Transverse colon (tissue), 4 donors: ENCODE measurements around the gene DIS3L2. TPM values are rescaled to one million over a fixed set of nuclear protein-coding genes. Genes with fewer than 3 reads are reported as not detected.
"Not testable (repeated sequence)": the region's sequence is repeated elsewhere in the genome, so short reads cannot be mapped to it uniquely, and the experiment has no call there.

ENCODE experiments used
- DNase-seq: peaks from one replicate; pipeline ENCODE4 v3.0.0-alpha.2; 2019
- H3K27ac ChIP-seq, 4 donors: fragments of 200-600 bp; sonication (generic); 2 replicates each; pipeline ENCODE4 v1.5.1; 2016 to 2018; ENCODE audit warnings: inconsistent platforms in 4 of 4
- H3K27me3 ChIP-seq: fragments of 200-600 bp; sonication (generic); 2 replicates; pipeline ENCODE4 v1.5.1; 2017; ENCODE audit warnings: inconsistent platforms
- H3K36me3 ChIP-seq, 4 donors: fragments of 200-600 bp; sonication (generic); 2 replicates each; pipeline ENCODE4 v1.5.1; 2017 to 2019; ENCODE audit warnings: inconsistent platforms in 4 of 4
- H3K4me1 ChIP-seq, 4 donors: fragments of 200-600 bp; sonication (generic); 2 replicates each; pipeline ENCODE4 v1.5.1; 2017 to 2020; ENCODE audit warnings: inconsistent platforms in 4 of 4
- H3K4me3 ChIP-seq, 4 donors: fragments of 200-600 bp; sonication (generic); 1 replicate in 1 of 4; 2 replicates in 3 of 4; pipeline versions ENCODE4 v1.5.1 to v1.6.1; 2017 to 2019; ENCODE audit warnings: inconsistent platforms in 4 of 4
- H3K9me3 ChIP-seq, 2 donors: fragments of 200-600 bp; sonication (generic); 2 replicates each; pipeline ENCODE4 v1.5.1; 2017 to 2019; ENCODE audit warnings: inconsistent platforms in 2 of 2
- CTCF ChIP-seq, 5 experiments: fragments of 200-600 bp in 3 of 5; fragments of 450-650 bp in 2 of 5; sonication (generic) in 3 of 5; IDR thresholded peaks; 1 replicate in 2 of 5; 2 replicates in 3 of 5; pipeline ENCODE4 v1.5.1; 2016 to 2017; ENCODE audit warnings: antibody characterized with exemption in 5 of 5, inconsistent platforms in 3 of 5, mild to moderate bottlenecking in 2 of 5, moderate library complexity in 1 of 5
- EP300 ChIP-seq: sonication (generic); formaldehyde crosslinking; IDR thresholded peaks from one replicate; pipeline ENCODE4 v1.6.1; 2017; ENCODE audit warnings: antibody characterized with exemption, low read depth
- POLR2A ChIP-seq: fragments of 450-650 bp; IDR thresholded peaks from one replicate; pipeline ENCODE4 v1.6.1; 2016; ENCODE audit warnings: antibody characterized with exemption, mild to moderate bottlenecking, moderate library complexity
- POLR2AphosphoS5 ChIP-seq, 3 donors: sonication (generic); formaldehyde crosslinking; IDR thresholded peaks; one replicate each; pipeline ENCODE4 v1.6.1; 2016; ENCODE audit warnings: antibody characterized with exemption in 3 of 3
- WGBS, 2 donors: methylation state at CpG; one replicate each; pipeline ENCODE4 v1.1.5; 2018; ENCODE audit warnings: low coverage in 1 of 2; 5-methylcytosine and 5-hydroxymethylcytosine counted together
- in situ Hi-C, 4 donors: fragments of 200-750 bp; cut with MboI; loops; one replicate each; pipeline versions ENCODE4 v1.15.0 to v1.15.1; 2017; ENCODE audit warnings: low sequenced_read_pairs in 3 of 4, low pct_ligation_motif_present in 1 of 4, low pct_unique_long_range_greater_than_20kb in 1 of 4
- intact Hi-C: fragments of 100-400 bp; cut with DNase I; formaldehyde crosslinking; loops from one replicate; pipeline ENCODE4 v1.15.1; 2023; ENCODE audit warnings: low total_unique reads
- total RNA-seq, 4 donors: library from RNA; depleted of rRNA; stranded (reverse); fragments of >200 nt; gene quantifications; one replicate each; pipeline ENCODE4 v1.1.0, GENCODE V29; 2016

DIS3L2 gene
- total RNA-seq, 4 donors from 2014 or later: 24.7 to 99.9 (median 51.2) TPM

GRCh38 chr2:232335859-232336215 lies 374.3 kb downstream of the DIS3L2 start:
- DNase-seq: peak; percentile 4
- H3K27ac ChIP-seq: no peak overlapping the region
- 94% methylated on average over 4 of the region's 4 CpGs; no CpG with 5 or more reads in 1 of the 2 donors for WGBS, 2 donors
- in situ Hi-C loops: no loop called here
- H3K27me3 ChIP-seq: no peaks in the 10 kb centered on the region
- H3K4me1 ChIP-seq: no peaks in the 10 kb centered on the region
- no peaks in the 10 kb centered on the region for H3K36me3 ChIP-seq
- no peaks in the 10 kb centered on the region for H3K9me3 ChIP-seq
- intact Hi-C loops: no loop called here
- no peak for TF ChIP-seq POLR2A
- TF ChIP-seq CTCF (IDR thresholded peaks at IDR 0.05): no peak
- no peak for TF ChIP-seq POLR2AphosphoS5 (IDR thresholded peaks at IDR 0.05)
- no peak for TF ChIP-seq EP300
- H3K4me3 ChIP-seq: no peak overlapping the region

- no peaks in the 10 kb centered on the region for H3K27me3 ChIP-seq
- TF ChIP-seq POLR2A (no peak), EP300 (no peak), CTCF (IDR thresholded peaks at IDR 0.05) (no peak), POLR2AphosphoS5 (IDR thresholded peaks at IDR 0.05) (no peak)
- H3K4me1 ChIP-seq: no peaks in the 10 kb centered on the region
- DNase-seq: peak; percentile 4
- H3K9me3 ChIP-seq: no peaks in the 10 kb centered on the region
- H3K4me3 ChIP-seq: no peak overlapping the region
- no peaks in the 10 kb centered on the region for H3K36me3 ChIP-seq
- WGBS, 2 donors: 92% methylated on average over 15 of the region's 15 CpGs; no CpG with 5 or more reads in 1 of the 2 donors
- no peak overlapping the region for H3K27ac ChIP-seq
- in situ Hi-C loops (no loop called here), intact Hi-C loops (no loop called here)
Observed at GRCh38 chr2:232336241-232336736, 374.8 kb downstream of the DIS3L2 start.

GRCh38 chr2:232336981-232337720 lies 375.6 kb downstream of the DIS3L2 start:
- WGBS, 2 donors: 86 to 100% methylated on average over 1 to 15 of the region's 18 CpGs
- TF ChIP-seq POLR2AphosphoS5 (IDR thresholded peaks at IDR 0.05) (no peak), CTCF (IDR thresholded peaks at IDR 0.05) (no peak), EP300 (no peak), POLR2A (no peak)
- H3K27ac ChIP-seq: no peak overlapping the region

GRCh38 chr2:232338094-232338758 lies 376.7 kb downstream of the DIS3L2 start:
- H3K4me1 ChIP-seq, intact Hi-C loops, H3K27ac ChIP-seq, H3K4me3 ChIP-seq, DNase-seq, H3K36me3 ChIP-seq, H3K27me3 ChIP-seq, in situ Hi-C loops, H3K9me3 ChIP-seq: not testable (repeated sequence)
- 83% methylated on average over 10 of the region's 16 CpGs; no CpG with 5 or more reads in 1 of the 2 donors for WGBS, 2 donors

More at GRCh38 chr2:232336981-232337720, 375.6 kb downstream of the DIS3L2 start:
- Histone ChIP-seq H3K9me3 (no peaks in the 10 kb centered on the region), H3K27me3 (no peaks in the 10 kb centered on the region), H3K4me3 (no peak overlapping the region), H3K36me3 (no peaks in the 10 kb centered on the region), H3K4me1 (no peaks in the 10 kb centered on the region)
- no peak for DNase-seq
- intact Hi-C loops (no loop called here), in situ Hi-C loops (no loop called here)
